GM19467 (cell line): ENCODE results near the gene NTN5.
"Not testable (repeated sequence)": the region's sequence is repeated elsewhere in the genome, so short reads cannot be mapped to it uniquely, and the experiment has no call there.

Experiments used
- ATAC-seq: cut with Tn5 transposase; IDR thresholded peaks from one replicate; pipeline ENCODE4 v1.9.1; 2021; ENCODE audit warnings: mild to moderate bottlenecking, moderate library complexity; ENCODE audit not compliant: unreplicated experiment

The NTN5 gene

DNA sequence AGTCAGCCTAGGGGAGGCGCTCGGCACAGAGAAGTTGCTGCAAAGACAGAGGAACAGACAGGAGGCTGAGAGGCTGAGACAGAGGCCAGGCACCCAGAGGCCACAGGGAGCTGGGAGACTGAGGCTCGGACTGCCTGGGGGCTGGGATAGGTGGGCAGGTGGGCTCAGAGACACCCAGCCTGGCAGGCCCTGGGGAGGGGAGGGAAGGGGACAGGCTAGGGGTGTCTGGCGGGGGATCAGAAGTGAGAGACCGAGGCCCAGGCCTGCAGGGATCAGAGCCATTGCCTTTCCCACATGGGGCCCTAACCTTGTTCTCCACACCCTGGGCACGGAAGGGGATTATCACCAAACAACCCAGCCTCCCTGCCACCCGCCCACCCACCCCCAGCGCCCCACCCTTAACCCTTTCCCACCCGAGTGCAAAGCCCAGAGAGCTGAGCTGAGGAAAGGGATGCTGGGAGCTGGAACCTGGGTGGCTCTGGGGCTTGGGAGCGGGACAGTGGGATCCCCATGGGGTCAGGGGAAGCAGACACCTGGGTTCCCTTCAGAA, 1.3 kb downstream of the NTN5 start:
- no peak for ATAC-seq

- no peak for ATAC-seq
Measured at GRCh38 chr19:48670699-48671445, 1.9 kb downstream of the NTN5 start.

DNA sequence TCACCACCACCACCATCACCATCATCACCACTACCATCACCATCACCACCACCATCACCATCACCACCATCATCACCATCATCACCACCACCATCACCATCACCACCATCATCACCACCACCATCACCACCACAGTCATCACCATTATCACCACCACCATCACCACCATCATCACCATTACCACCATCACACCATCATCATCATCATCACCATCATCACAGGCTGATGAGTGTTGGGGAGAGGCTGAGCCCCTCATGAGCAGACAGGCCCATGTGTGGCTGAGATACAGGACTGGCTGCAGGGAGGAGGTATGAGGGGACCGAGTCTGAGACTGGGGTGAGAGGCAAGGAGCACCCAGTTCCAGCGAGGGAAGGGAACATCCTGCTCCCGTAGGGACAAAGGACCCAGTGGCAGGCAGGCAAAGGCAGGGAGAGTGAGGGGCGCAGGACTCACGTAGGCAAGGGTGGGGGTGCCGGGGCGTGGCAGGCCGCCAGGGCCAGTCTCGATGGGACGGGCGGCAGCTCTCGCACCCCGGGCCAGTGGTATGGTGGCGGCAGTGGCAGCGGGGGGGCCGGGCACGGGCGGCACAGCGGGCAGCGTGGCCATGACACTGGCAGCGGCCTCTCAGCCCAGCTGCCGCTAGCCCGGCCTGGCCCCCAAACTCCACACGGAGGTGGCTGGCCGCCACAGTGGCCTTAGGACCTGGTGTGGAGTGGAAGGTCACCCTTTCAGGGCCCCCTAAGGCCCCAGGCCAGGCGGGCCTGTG, 2.7 kb downstream of the NTN5 start:
- no peak for ATAC-seq

DNA sequence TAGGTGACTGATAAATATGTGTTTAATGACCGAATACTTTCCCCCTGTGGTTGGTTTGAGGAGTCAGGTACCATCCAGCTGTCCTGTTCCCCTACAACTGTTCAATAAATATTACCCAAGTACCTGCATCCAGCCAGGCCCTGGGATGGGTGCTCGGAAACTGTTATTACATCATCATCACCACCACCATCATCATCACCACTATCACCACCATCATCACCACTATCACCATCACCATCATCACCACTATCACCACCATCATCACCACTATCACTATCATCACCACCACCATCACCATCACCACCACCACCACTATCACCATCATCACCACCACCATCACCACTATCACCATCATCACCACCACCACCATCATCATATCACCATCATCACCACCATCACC, 4.1 kb downstream of the NTN5 start:
- ATAC-seq = no peak

GRCh38 chr19:48668332-48668731, 4.5 kb downstream of the NTN5 start:
- no peak for ATAC-seq

DNA sequence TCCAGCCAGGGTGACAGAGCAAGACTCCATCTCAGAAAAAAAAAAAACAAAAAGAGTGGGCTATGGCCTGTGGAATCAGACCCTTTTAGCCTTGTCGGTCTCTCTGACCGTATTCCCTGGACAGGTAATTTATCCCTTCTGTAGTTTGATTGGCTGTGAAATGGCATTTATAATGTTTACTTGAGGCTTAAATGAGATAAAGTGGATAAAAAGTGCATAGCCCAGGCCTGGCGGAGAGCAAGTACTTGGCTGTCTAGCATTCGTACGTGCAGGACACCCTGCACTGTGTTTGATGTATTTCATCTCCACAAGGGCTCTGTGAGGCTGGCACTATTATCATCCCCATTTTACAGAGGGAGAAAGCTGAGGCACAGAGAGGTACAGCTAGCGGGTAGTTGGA, 7.0 kb downstream of the NTN5 start:
- ATAC-seq = no peak

GRCh38 chr19:48664476-48664875, 8.3 kb downstream of the NTN5 start:
- ATAC-seq = no peak

GRCh38 chr19:48663667-48664066, 9.2 kb downstream of the NTN5 start:
- ATAC-seq = no peak

GRCh38 chr19:48661711-48662090, 11.1 kb downstream of the NTN5 start:
- ATAC-seq = no peak

- peak; percentile 73 for ATAC-seq
Measured at GRCh38 chr19:48660852-48661710, 11.7 kb downstream of the NTN5 start.

DNA sequence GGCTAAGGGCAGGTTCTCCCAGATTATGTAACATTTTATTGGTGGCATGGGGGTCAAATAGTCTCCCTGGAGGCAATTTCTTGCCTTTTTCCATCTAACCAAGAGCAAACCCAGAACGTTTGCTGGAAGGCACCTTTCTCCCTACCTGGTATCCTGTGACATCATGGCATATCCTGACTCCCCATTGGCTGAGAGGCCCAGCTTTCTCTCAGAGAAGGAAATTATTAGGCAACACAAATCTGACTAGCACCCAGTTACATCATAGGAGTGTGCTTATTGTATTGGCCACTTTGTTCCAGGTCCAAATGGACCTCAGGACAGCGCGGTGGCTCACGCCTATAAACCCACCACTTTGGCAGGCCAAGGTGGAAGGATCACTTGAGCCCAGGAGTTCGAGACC, 13.0 kb downstream of the NTN5 start:
- no peak for ATAC-seq

- ATAC-seq = no peak
Measured at GRCh38 chr19:48658483-48658882, 14.3 kb downstream of the NTN5 start.

GRCh38 chr19:48657828-48658227, 15.0 kb downstream of the NTN5 start:
- ATAC-seq = not testable (repeated sequence)

DNA sequence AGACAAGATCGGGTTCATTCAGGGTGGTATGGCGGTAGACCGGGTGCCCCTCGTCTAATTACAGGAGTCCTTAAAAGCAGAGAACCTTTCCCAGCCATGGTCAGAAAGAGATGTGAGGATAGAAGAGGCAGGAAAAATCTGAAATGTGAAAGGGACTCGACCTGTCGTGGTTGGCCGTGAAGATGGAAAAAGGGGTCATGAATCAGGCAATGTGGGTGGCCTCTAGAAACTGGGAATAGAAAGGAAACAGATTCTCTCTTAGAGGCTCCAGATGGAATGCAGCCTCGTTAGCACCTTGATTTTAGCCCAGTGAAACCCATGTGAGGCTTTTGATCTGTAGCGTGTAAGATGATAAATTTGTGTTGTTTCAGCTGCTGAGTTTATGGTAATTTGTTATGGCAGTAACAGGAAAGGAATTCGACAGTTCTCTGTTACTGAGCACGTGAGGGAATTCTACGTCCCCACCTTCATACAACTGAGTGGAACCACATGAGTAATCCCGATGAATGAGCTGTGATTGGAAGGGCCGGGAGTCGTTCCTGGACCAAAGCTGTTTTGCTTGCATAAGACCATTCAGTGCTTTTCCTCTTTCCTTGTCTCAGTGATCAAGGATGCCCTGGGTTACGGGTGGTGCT, 15.9 kb downstream of the NTN5 start:
- no peak for ATAC-seq

DNA sequence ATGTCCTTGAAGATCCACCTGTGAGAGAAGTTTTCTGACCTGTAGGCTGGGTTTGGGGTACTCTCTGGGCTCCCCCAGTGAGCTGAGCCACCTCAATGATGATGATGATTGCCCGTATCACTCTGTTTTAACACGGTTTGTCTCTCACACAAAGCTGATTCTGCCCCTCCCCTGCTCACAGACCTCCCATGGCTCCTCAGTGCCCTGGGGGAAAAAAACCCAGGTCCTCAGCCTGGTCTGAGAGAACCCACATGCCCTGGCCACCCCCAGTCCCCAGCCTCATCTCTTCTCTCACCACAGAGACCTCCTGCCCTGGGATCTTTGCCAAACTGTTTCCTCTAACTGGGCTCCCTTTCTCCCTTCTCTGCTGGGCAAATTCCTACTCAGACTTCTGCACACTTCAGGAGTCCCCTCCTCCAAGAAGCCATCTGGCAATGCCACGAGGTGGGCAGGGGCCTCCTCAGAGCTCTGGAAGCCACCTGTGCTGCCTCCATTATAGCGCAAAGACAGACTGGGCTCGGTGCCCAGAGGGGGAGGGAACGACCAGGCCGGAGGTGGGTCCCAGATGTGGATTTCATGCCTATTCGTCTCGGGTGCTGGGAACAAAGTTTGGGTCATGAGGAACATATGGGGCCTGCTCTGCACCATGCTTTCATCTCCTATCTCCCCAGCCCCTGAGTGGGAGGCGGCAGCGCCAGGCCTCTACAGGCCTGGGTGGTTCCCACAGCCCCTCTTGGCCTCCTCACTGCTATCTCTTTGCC, 18.3 kb downstream of the NTN5 start:
- ATAC-seq = no peak

DNA sequence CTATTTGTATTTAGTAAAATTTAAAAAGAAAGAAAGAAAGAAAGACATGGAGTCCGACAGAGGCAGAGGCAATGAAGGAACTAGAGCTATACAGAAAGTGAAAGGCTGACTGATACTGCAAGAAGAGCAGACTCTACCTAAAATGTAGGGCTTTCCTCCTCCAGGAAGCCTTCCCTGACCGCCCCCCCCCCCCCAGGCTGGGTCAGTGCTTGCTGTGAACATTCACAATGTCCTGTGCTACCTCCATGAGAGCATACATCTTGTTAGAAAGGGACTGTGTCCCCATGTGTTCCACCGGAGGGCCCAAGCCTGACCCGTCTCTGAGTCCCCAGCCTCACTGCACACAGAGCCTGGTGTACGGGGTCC, 21.2 kb downstream of the NTN5 start:
- ATAC-seq = no peak

DNA sequence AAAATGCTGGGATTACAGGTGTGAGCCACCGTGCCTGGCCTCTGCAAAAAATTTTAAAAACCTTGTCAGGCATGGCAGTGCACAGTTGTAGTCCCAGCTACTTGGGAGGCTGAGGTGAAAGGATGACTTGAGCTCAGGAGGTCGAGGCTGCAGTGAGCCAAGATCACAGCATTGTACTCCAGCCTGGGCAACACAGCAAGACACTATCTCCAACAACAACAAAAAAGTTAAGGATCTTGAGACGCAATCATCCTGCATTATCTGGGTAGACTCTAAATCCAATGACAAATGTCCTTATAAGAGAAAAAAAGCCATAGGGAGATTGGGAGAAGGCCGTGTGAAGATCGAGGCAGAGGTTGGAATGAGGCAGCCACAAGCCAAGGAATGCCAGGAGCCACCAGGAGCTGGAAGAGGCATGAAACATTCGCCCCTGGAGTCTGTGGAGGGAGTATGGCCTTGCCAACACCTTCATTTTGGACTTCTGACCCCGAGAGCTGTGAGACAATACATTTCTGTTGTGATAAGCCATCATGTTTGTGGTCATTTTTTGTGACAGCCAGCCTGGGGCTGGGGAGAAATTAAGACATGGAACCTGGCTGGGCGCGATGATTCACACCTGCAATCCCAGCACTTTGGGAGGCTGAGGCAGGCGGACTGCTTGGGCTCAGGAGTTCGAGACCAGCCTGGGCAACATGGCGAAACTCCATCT, 21.7 kb downstream of the NTN5 start:
- no peak for ATAC-seq

- ATAC-seq = no peak
Measured at GRCh38 chr19:48648134-48648533, 24.7 kb downstream of the NTN5 start.

- no peak for ATAC-seq
Measured at GRCh38 chr19:48646722-48647216, 26.0 kb downstream of the NTN5 start.
